ENCODE measurements around the gene CMC2. TPM values are rescaled to one million over a fixed set of nuclear protein-coding genes. Genes with fewer than 3 reads are reported as not detected.

Gene CMC2
- total and polyA plus RNA-seq, 2 of the 13 experiments (the other 11 are each of a cell fraction or from before 2014, with no cell fraction given): 116 to 129 TPM

DNA sequence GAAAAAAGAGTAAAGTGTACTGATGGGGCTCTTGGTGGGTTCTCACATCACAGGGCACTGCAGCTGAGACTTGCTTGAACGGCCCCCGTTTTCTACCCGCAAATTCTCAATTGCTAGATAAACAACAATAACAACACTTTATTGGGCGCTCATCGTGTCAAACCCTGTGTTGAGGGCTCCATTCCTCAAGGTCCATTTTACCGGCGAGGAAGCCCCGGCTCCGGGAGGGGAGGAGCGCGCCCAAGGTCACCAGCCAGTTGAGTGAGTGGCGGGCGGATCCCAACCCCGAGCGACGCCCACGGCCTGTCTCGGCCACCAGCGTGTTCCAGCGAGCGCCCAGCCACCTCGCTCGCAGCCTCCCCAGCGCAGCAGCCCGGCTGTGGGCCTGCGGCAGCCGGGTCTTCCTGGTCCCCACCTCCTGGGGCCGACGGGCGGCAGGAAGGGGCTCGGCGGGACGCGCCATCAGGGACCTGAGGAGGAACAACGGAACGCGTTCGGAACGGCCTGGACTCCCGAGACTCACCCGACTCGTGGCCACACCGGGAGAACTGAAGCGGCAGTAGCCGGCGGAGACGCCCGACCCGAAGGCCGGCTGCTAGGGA is 373 bp downstream of the CMC2 start (continued):
- TF ChIP-seq, protein P1, sequence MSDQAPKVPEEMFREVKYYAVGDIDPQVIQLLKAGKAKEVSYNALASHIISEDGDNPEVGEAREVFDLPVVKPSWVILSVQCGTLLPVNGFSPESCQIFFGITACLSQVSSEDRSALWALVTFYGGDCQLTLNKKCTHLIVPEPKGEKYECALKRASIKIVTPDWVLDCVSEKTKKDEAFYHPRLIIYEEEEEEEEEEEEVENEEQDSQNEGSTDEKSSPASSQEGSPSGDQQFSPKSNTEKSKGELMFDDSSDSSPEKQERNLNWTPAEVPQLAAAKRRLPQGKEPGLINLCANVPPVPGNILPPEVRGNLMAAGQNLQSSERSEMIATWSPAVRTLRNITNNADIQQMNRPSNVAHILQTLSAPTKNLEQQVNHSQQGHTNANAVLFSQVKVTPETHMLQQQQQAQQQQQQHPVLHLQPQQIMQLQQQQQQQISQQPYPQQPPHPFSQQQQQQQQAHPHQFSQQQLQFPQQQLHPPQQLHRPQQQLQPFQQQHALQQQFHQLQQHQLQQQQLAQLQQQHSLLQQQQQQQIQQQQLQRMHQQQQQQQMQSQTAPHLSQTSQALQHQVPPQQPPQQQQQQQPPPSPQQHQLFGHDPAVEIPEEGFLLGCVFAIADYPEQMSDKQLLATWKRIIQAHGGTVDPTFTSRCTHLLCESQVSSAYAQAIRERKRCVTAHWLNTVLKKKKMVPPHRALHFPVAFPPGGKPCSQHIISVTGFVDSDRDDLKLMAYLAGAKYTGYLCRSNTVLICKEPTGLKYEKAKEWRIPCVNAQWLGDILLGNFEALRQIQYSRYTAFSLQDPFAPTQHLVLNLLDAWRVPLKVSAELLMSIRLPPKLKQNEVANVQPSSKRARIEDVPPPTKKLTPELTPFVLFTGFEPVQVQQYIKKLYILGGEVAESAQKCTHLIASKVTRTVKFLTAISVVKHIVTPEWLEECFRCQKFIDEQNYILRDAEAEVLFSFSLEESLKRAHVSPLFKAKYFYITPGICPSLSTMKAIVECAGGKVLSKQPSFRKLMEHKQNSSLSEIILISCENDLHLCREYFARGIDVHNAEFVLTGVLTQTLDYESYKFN (CRISPR knock-in tag; conservative IDR thresholded peaks at IDR 0.05): no peak
- no peak for TF ChIP-seq STAG1 (CRISPR knock-in tag; IDR thresholded peaks at IDR 0.05)
- TF ChIP-seq ZBTB3 (CRISPR knock-in tag; IDR thresholded peaks at IDR 0.05; ENCODE audit: borderline replicate concordance, low read depth): no peak; the same call in 1 of the 2 replicates
- no peak for TF ChIP-seq GFI1 (CRISPR knock-in tag; IDR thresholded peaks at IDR 0.05; ENCODE audit: borderline replicate concordance)
- peak; percentile 20; the same call in 1 of the 2 replicates for TF ChIP-seq RARA (CRISPR knock-in tag; IDR thresholded peaks at IDR 0.05)
- TF ChIP-seq TAF1 (CRISPR knock-in tag; IDR thresholded peaks at IDR 0.05): no peak; the same call in 1 of the 2 replicates
- no peak for TF ChIP-seq ATF1 (CRISPR knock-in tag; IDR thresholded peaks at IDR 0.05)
- no peak for TF ChIP-seq MYNN (CRISPR knock-in tag; IDR thresholded peaks at IDR 0.05; ENCODE audit: low read depth)
- TF ChIP-seq ZNF143 (CRISPR knock-in tag; IDR thresholded peaks at IDR 0.05): no peak
- no peak for TF ChIP-seq RFX5 (IDR thresholded peaks at IDR 0.05; ENCODE audit: low read depth, low read length)
- TF ChIP-seq NCOR1 (IDR thresholded peaks at IDR 0.05; ENCODE audit: borderline replicate concordance, low read length): no peak; the same call in 1 of the 2 replicates
- TF ChIP-seq ZNF367 (CRISPR knock-in tag; IDR thresholded peaks at IDR 0.05; ENCODE audit: borderline replicate concordance): no peak
- TF ChIP-seq ZNF629 (CRISPR knock-in tag; conservative IDR thresholded peaks at IDR 0.05): no peak; the same call in 1 of the 2 replicates
- TF ChIP-seq SRF (IDR thresholded peaks at IDR 0.05; ENCODE audit: low read depth, low read length): no peak
- TF ChIP-seq ZNF501 (CRISPR knock-in tag; IDR thresholded peaks at IDR 0.05): no peak
- TF ChIP-seq, protein P2, sequence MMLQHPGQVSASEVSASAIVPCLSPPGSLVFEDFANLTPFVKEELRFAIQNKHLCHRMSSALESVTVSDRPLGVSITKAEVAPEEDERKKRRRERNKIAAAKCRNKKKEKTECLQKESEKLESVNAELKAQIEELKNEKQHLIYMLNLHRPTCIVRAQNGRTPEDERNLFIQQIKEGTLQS (CRISPR knock-in tag; IDR thresholded peaks at IDR 0.05): 0 out of 2 replicates have a peak, but pooled peaks have one; percentile 12
- 0 out of 2 replicates have a peak, but pooled peaks have one; percentile 45 for TF ChIP-seq KLF6 (CRISPR knock-in tag; IDR thresholded peaks at IDR 0.05)
- TF ChIP-seq ZNF577 (CRISPR knock-in tag; IDR thresholded peaks at IDR 0.05; ENCODE audit: borderline replicate concordance, low read depth): no peak
- no peak for TF ChIP-seq HES4 (CRISPR knock-in tag; IDR thresholded peaks at IDR 0.05; ENCODE audit: borderline replicate concordance)
- TF ChIP-seq POGZ (CRISPR knock-in tag; IDR thresholded peaks at IDR 0.05): no peak
- TF ChIP-seq SIN3B (IDR thresholded peaks at IDR 0.05; ENCODE audit: low read length): no peak
- TF ChIP-seq ZBTB7A (CRISPR knock-in tag; IDR thresholded peaks at IDR 0.05): peak; percentile 54; the same call in 1 of the 2 replicates
- no peak for TF ChIP-seq KDM5B (CRISPR knock-in tag; IDR thresholded peaks at IDR 0.05; ENCODE audit: borderline replicate concordance)
- TF ChIP-seq NFE2 (CRISPR knock-in tag; IDR thresholded peaks at IDR 0.05): no peak
- no peak for TF ChIP-seq CREB1 (IDR thresholded peaks at IDR 0.05)
- TF ChIP-seq CREB1 (CRISPR knock-in tag; IDR thresholded peaks at IDR 0.05): no peak
- TF ChIP-seq MXI1 (IDR thresholded peaks at IDR 0.05; ENCODE audit: borderline replicate concordance, low read depth, low read length): peak; percentile 33; the same call in 2 of the 3 replicates
- TF ChIP-seq ZNF839 (CRISPR knock-in tag; IDR thresholded peaks at IDR 0.05; ENCODE audit: borderline replicate concordance): no peak
- TF ChIP-seq, protein P3, sequence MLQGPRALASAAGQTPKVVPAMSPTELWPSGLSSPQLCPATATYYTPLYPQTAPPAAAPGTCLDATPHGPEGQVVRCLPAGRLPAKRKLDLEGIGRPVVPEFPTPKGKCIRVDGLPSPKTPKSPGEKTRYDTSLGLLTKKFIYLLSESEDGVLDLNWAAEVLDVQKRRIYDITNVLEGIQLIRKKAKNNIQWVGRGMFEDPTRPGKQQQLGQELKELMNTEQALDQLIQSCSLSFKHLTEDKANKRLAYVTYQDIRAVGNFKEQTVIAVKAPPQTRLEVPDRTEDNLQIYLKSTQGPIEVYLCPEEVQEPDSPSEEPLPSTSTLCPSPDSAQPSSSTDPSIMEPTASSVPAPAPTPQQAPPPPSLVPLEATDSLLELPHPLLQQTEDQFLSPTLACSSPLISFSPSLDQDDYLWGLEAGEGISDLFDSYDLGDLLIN (CRISPR knock-in tag; IDR thresholded peaks at IDR 0.05; ENCODE audit: borderline replicate concordance): peak; percentile 24; the same call in 1 of the 2 replicates
